Left ventricle myocardium inferior (tissue), 1 donor: ENCODE data around the gene IRF8. TPM values are rescaled to one million over a fixed set of nuclear protein-coding genes. Genes with fewer than 3 reads are reported as not detected.

ENCODE experiments used
- DNase-seq: peaks from one replicate; pipeline ENCODE4 v3.0.0-alpha.2; 2020
- H3K27ac ChIP-seq: fragments of 200-600 bp; replicated peaks from 2 replicates; pipeline ENCODE4 v1.8.0; 2021
- H3K27me3 ChIP-seq: fragments of 200-600 bp; 2 replicates; pipeline ENCODE4 v1.8.0; 2021; ENCODE audit warnings: low read depth
- H3K36me3 ChIP-seq: fragments of 200-600 bp; 2 replicates; pipeline ENCODE4 v1.8.0; 2021
- H3K4me1 ChIP-seq: fragments of 200-600 bp; 2 replicates; pipeline ENCODE4 v1.8.0; 2021
- H3K4me3 ChIP-seq: fragments of 200-600 bp; 2 replicates; pipeline ENCODE4 v1.8.0; 2021; ENCODE audit warnings: mild to moderate bottlenecking, moderate library complexity
- H3K9me3 ChIP-seq: fragments of 200-600 bp; replicated peaks from 2 replicates; pipeline ENCODE4 v1.8.0; 2021
- CTCF ChIP-seq: fragments of 200-600 bp; IDR thresholded peaks from 2 replicates; pipeline ENCODE4 v1.8.0; 2021; ENCODE audit warnings: antibody characterized with exemption, mild to moderate bottlenecking, borderline replicate concordance
- intact Hi-C: fragments of 100-400 bp; cut with micrococcal nuclease; formaldehyde crosslinking; loops from one replicate; pipeline ENCODE4 v1.11.0; 2022
- total RNA-seq: library from RNA; stranded (reverse); fragmentation: NEBNext Ultra II Directional; extraction: Animal tissue kit (Norgen Biotek cat#: 25700); gene quantifications from one replicate; pipeline ENCODE4 v1.2.1, GENCODE V29; 2021
- donor health status: DM: no; HTN: yes; CAD: no; lungs with severe emphysema.

The IRF8 gene
- total RNA-seq, 1 donor from 2014 or later, result 2.7 TPM

- no peak overlapping the region for H3K4me3 ChIP-seq
- DNase-seq, result no peak
- H3K27ac ChIP-seq, result no peak overlapping the region
- intact Hi-C loops, result no loop called here
- no peaks in the 10 kb centered on the region for H3K4me1 ChIP-seq
- peaks cover 42% of the 10 kb centered on the region for H3K27me3 ChIP-seq
- peaks cover 12% of the 10 kb centered on the region for H3K9me3 ChIP-seq
- TF ChIP-seq CTCF, result no peak
- no peaks in the 10 kb centered on the region for H3K36me3 ChIP-seq
These were observed 35.6 kb upstream of the IRF8 start for GRCh38 chr16:85863384-85863774.

DNA sequence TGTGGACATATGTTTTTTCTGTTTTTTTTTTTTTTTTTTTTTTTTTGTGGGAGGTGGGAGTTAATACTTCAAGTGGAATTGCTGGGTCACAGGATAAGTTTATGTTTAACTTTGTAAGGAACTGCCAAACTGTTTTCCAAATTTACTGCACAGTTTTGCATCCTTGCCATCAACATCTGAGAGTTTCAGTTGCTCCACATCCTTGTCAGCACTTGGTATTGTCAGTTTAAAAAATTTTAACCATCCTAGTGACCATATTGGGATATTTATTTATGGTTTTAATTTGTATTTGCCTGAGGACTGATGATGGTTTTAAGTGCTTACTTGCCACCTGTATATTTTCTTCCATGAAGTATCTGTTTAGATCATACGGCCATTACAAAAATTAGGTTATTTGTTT, 34.0 kb upstream of the IRF8 start:
- TF ChIP-seq CTCF, result no peak
- Histone ChIP-seq H3K4me1 (peaks cover 2% of the 10 kb centered on the region), H3K9me3 (peaks cover 20% of the 10 kb centered on the region), H3K4me3 (no peak overlapping the region), H3K27me3 (peaks cover 42% of the 10 kb centered on the region), H3K27ac (no peak overlapping the region), H3K36me3 (no peaks in the 10 kb centered on the region)
- intact Hi-C loops, result no loop called here
- no peak for DNase-seq

GRCh38 chr16:85867189-85867588, 31.8 kb upstream of the IRF8 start:
- TF ChIP-seq CTCF, result no peak
- Histone ChIP-seq H3K9me3 (peaks cover 20% of the 10 kb centered on the region), H3K36me3 (no peaks in the 10 kb centered on the region), H3K4me3 (no peak overlapping the region), H3K27ac (no peak overlapping the region), H3K4me1 (peaks cover 7% of the 10 kb centered on the region), H3K27me3 (peaks cover 30% of the 10 kb centered on the region)
- intact Hi-C loops, result no loop called here
- DNase-seq, result no peak

DNA sequence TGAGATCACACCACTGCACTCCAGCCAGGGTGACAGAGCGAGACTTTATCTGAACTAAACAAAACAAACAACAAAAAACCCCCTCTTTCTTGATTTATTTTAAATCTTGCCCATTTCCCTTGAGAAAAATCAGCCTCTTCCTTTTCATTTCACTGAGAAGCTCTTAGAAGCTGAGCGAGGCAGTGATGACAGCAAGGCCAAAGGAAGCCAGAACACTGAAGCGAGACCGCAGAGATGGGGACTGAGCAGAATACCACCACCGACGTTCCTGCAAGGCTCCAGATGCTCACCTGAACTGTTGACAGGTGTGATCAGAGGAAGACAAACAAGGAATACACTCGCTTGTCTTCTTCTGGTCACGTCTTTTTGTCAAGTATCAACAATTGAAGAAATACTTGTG, 30.5 kb upstream of the IRF8 start:
- Histone ChIP-seq H3K9me3 (peaks cover 20% of the 10 kb centered on the region), H3K27ac (no peak overlapping the region), H3K27me3 (peaks cover 40% of the 10 kb centered on the region), H3K36me3 (no peaks in the 10 kb centered on the region), H3K4me3 (no peak overlapping the region), H3K4me1 (peaks cover 7% of the 10 kb centered on the region)
- intact Hi-C loops, result no loop called here
- no peak for TF ChIP-seq CTCF
- DNase-seq, result no peak

DNA sequence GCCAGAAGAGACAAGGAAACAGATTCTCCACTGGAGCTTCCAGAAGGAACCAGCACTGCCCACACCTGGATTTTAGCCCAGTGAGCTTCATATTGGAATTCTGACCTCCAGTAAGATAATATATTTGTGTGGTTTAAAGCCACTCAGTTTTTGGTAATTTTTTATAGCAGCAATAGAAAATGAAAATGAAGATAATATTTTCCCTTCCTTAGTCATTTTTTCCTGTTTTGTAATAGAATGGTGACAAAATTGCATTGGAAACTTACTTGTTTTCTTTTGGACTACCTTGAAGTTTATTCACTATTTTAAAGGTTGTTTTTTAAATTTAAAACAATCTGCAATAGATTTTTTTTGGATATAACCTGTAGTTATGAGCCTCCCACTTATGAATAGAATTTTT, 29.8 kb upstream of the IRF8 start:
- TF ChIP-seq CTCF, result no peak

More for the DNA sequence above, 29.8 kb upstream of the IRF8 start:
- peaks cover 46% of the 10 kb centered on the region for H3K27me3 ChIP-seq
- intact Hi-C loops, result no loop called here
- no peak overlapping the region for H3K27ac ChIP-seq
- no peaks in the 10 kb centered on the region for H3K36me3 ChIP-seq
- DNase-seq, result no peak
- no peak overlapping the region for H3K4me3 ChIP-seq
- H3K9me3 ChIP-seq, result peaks cover 20% of the 10 kb centered on the region
- H3K4me1 ChIP-seq, result peaks cover 7% of the 10 kb centered on the region
